NK-92 (cell line): ENCODE data around the gene MINDY3.
"Not testable (repeated sequence)": the region's sequence is repeated elsewhere in the genome, so short reads cannot be mapped to it uniquely, and the experiment has no call there.

Experiments
- DNase-seq: peaks from one replicate; lab custom pipeline; 2025; ENCODE audit not compliant: unreplicated experiment; lab: John Stamatoyannopoulos, UW

Gene MINDY3

GRCh38 chr10:15859906-15860691, at the start of gene MINDY3:
Gene MINDY3 (minus strand): TSS chr10:15860507. CDS start chr10:15860299, 208 bp downstream.
- peak; percentile 37 for DNase-seq

- DNase-seq: no peak
These were observed 41.6 kb upstream of the MINDY3 start for GRCh38 chr10:15901889-15902288.

- no peak for DNase-seq
These were observed 37.7 kb upstream of the MINDY3 start for GRCh38 chr10:15898046-15898445.

GRCh38 chr10:15897287-15897686, 37.0 kb upstream of the MINDY3 start:
- no peak for DNase-seq

GRCh38 chr10:15896654-15897053, 36.3 kb upstream of the MINDY3 start:
- DNase-seq: no peak

- no peak for DNase-seq
These were observed 24.1 kb upstream of the MINDY3 start for GRCh38 chr10:15884447-15884846.

- no peak for DNase-seq
These were observed 21.2 kb upstream of the MINDY3 start for GRCh38 chr10:15881542-15881941.

- DNase-seq: no peak
These were observed 19.4 kb upstream of the MINDY3 start for GRCh38 chr10:15879663-15880062.

GRCh38 chr10:15879058-15879457, 18.8 kb upstream of the MINDY3 start:
- DNase-seq: no peak

- no peak for DNase-seq
These were observed 17.7 kb upstream of the MINDY3 start for GRCh38 chr10:15877836-15878576.

- DNase-seq: not testable (repeated sequence)
These were observed 16.0 kb upstream of the MINDY3 start for GRCh38 chr10:15876274-15876673.

- not testable (repeated sequence) for DNase-seq
These were observed 12.3 kb upstream of the MINDY3 start for GRCh38 chr10:15872645-15873044.

GRCh38 chr10:15871823-15872222, 11.5 kb upstream of the MINDY3 start:
- DNase-seq: no peak

- no peak for DNase-seq
These were observed 9.6 kb upstream of the MINDY3 start for GRCh38 chr10:15869935-15870334.

- no peak for DNase-seq
These were observed 7.7 kb upstream of the MINDY3 start for GRCh38 chr10:15868006-15868405.

- DNase-seq: no peak
These were observed 5.0 kb upstream of the MINDY3 start for GRCh38 chr10:15865304-15865703.

GRCh38 chr10:15864419-15864818, 4.1 kb upstream of the MINDY3 start:
- DNase-seq: no peak

GRCh38 chr10:15863733-15864132, 3.4 kb upstream of the MINDY3 start:
- no peak for DNase-seq

- DNase-seq: no peak
These were observed 3.0 kb upstream of the MINDY3 start for GRCh38 chr10:15863323-15863722.

GRCh38 chr10:15860692-15861201, 440 bp upstream of the MINDY3 start:
- DNase-seq: no peak

GRCh38 chr10:15859509-15859905, 800 bp downstream of the MINDY3 start:
- DNase-seq: no peak

- no peak for DNase-seq
These were observed 1.4 kb downstream of the MINDY3 start for GRCh38 chr10:15858861-15859281.
